ENCODE results near the gene ADARB2.
"Not testable (repeated sequence)": the region's sequence is repeated elsewhere in the genome, so short reads cannot be mapped to it uniquely, and the experiment has no call there.

The ADARB2 gene

GRCh38 chr10:1360011-1360557, 377.2 kb downstream of the ADARB2 start:
- DNase-seq: no peak

GRCh38 chr10:1359626-1359955, 377.7 kb downstream of the ADARB2 start:
- no peak for DNase-seq

- DNase-seq: no peak
Observed at GRCh38 chr10:1358860-1359625, 378.3 kb downstream of the ADARB2 start.

GRCh38 chr10:1358147-1358546, 379.2 kb downstream of the ADARB2 start:
- no peak for DNase-seq

GRCh38 chr10:1356349-1356748, 381.0 kb downstream of the ADARB2 start:
- no peak for DNase-seq

GRCh38 chr10:1354809-1355710, 382.3 kb downstream of the ADARB2 start:
- no peak for DNase-seq

GRCh38 chr10:1352296-1352695, 385.0 kb downstream of the ADARB2 start:
- not testable (repeated sequence) for DNase-seq

- DNase-seq: no peak
Observed at GRCh38 chr10:1348773-1349050, 388.6 kb downstream of the ADARB2 start.

GRCh38 chr10:1347962-1348772, 389.2 kb downstream of the ADARB2 start:
- DNase-seq: no peak

GRCh38 chr10:1347525-1347924, 389.8 kb downstream of the ADARB2 start:
- no peak for DNase-seq

GRCh38 chr10:1346201-1346600, 391.1 kb downstream of the ADARB2 start:
- DNase-seq: no peak

GRCh38 chr10:1345368-1345767, 392.0 kb downstream of the ADARB2 start:
- no peak for DNase-seq

GRCh38 chr10:1344846-1345245, 392.5 kb downstream of the ADARB2 start:
- no peak for DNase-seq

GRCh38 chr10:1344408-1344807, 392.9 kb downstream of the ADARB2 start:
- no peak for DNase-seq

GRCh38 chr10:1343176-1343575, 394.1 kb downstream of the ADARB2 start:
- no peak for DNase-seq

GRCh38 chr10:1341052-1341451, 396.3 kb downstream of the ADARB2 start:
- not testable (repeated sequence) for DNase-seq

GRCh38 chr10:1339396-1339795, 397.9 kb downstream of the ADARB2 start:
- DNase-seq: no peak

- no peak for DNase-seq
Observed at GRCh38 chr10:1335642-1336041, 401.7 kb downstream of the ADARB2 start.

GRCh38 chr10:1333981-1334380, 403.3 kb downstream of the ADARB2 start:
- DNase-seq: no peak

GRCh38 chr10:1331560-1331959, 405.8 kb downstream of the ADARB2 start:
- no peak for DNase-seq

GRCh38 chr10:1329622-1330021, 407.7 kb downstream of the ADARB2 start:
- DNase-seq: no peak

- DNase-seq: no peak
Observed at GRCh38 chr10:1328981-1329614, 408.2 kb downstream of the ADARB2 start.
